Ishikawa (cell line): ENCODE data around the gene TBC1D8.

Experiments used
- CEBPB ChIP-seq: IDR thresholded peaks from 2 replicates; pipeline ENCODE4 v1.6.1; 2012
- CREB1 ChIP-seq: IDR thresholded peaks from 2 replicates; pipeline ENCODE4 v1.6.1; 2012; ENCODE audit warnings: low read depth
- EGR1 ChIP-seq: IDR thresholded peaks from 2 replicates; pipeline ENCODE4 v1.6.1; 2012
- EP300 ChIP-seq: IDR thresholded peaks from 2 replicates; pipeline ENCODE4 v1.6.1; 2012; ENCODE audit warnings: borderline replicate concordance
- MAX ChIP-seq: IDR thresholded peaks from 2 replicates; pipeline ENCODE4 v1.6.1; 2012
- NFIC ChIP-seq: IDR thresholded peaks from 2 replicates; pipeline ENCODE4 v1.6.1; 2012
- RAD21 ChIP-seq: IDR thresholded peaks from 2 replicates; pipeline ENCODE4 v1.6.1; 2012; ENCODE audit warnings: low read depth
- REST ChIP-seq: IDR thresholded peaks from 2 replicates; pipeline ENCODE4 v1.6.1; 2012; ENCODE audit warnings: low read depth, mild to moderate bottlenecking
- TEAD4 ChIP-seq: IDR thresholded peaks from 2 replicates; pipeline ENCODE4 v1.6.1; 2012
- USF1 ChIP-seq: IDR thresholded peaks from 2 replicates; pipeline ENCODE4 v1.6.1; 2012
- YY1 ChIP-seq: IDR thresholded peaks from 2 replicates; pipeline ENCODE4 v1.6.1; 2012; ENCODE audit warnings: low read depth

- TF ChIP-seq NFIC: no peak
- no peak for TF ChIP-seq MAX
- TF ChIP-seq REST: no peak
- no peak for TF ChIP-seq EP300
- TF ChIP-seq RAD21: no peak
- TF ChIP-seq CREB1: no peak
- TF ChIP-seq TEAD4: no peak
- TF ChIP-seq EGR1: no peak
- no peak for TF ChIP-seq YY1
- TF ChIP-seq USF1: no peak
- TF ChIP-seq CEBPB: no peak
Observed at GRCh38 chr2:100982431-100982861, 168.7 kb downstream of the TBC1D8 start.
